ENCODE data around the gene AKAP7.
"Not testable (repeated sequence)": the region's sequence is repeated elsewhere in the genome, so short reads cannot be mapped to it uniquely, and the experiment has no call there.

AKAP7 gene

GRCh38 chr6:131258816-131259476 is 123.7 kb downstream of the AKAP7 start:
- no peak for DNase-seq

DNA sequence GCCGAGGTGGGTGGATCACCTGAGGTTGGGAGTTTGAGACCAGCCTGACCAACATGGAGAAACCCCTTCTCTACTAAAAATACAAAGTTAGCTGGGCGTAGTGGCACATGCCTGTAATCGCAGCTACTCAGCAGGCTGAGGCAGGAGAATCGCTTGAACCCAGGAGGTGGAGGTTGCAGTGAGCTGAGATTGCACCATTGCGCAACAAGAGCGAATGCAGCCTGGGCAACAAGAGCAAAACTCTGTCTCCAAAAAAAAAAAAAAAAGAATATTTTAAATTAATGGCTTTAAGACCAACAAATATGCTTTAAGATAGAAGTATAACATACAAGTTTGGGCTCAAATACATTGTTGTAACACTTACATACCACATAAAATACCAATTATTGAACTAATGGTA is 125.7 kb downstream of the AKAP7 start:
- not testable (repeated sequence) for DNase-seq

DNA sequence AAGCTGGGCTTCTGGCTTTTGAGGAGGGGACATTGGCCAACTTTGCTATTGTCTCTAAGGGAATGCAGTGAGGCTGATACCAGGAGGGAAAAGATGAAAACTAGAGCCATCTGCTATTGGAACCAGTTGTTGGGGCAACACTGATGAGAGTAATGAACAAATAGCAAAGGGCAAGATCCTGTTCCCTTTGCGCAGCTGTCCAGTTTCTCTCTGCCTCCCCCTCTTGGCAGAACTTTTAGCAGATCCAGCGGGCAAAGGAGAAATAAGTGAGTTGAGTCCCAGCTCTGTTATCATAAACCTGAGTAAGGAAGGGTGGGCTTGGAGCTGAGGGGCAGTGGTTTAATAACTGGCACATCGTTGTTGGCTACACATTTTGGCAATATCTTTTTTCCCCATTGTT is 126.8 kb downstream of the AKAP7 start:
- no peak for DNase-seq

DNA sequence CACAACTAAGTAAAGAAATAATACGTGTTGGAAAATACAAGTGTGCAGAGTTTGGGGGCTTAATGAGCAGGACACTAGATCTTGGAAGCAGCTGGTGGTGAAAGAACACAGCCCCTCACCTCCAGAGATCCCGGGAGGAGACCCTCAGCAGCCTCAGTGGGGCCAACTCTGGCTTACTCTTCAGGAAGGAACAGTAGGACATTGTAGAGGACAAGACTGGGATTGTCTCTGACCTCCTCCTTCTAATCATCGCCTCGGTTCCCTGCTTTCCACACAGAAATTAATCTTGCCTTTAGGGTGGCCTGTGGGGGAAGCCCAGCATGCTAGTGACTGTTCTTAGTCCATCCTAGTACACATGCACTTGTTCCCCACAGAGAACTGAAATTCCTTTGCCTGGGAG is 130.7 kb downstream of the AKAP7 start:
- no peak for DNase-seq

DNA sequence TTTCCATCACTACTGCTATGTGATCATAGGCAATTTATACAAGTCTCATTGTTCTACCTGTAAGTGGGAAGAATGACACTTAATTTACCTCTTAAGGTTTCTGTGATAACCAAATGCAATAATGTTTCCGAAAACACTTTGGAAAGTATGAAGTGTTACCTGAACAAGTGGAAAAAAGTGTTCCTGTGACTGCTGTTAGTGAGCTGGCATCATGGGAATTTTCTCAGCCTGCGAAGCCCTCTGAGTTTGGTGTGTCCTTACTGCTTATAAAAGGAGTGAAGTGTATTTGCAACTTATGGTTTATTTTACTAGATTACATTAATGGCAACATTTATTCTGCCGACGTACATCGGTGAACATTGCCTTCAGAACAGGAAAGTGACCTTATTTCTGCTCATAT is 133.0 kb downstream of the AKAP7 start:
- DNase-seq = no peak

- DNase-seq = no peak
Observed at GRCh38 chr6:131269565-131270391, 134.5 kb downstream of the AKAP7 start.

GRCh38 chr6:131270534-131270933 is 135.3 kb downstream of the AKAP7 start:
- DNase-seq = no peak

DNA sequence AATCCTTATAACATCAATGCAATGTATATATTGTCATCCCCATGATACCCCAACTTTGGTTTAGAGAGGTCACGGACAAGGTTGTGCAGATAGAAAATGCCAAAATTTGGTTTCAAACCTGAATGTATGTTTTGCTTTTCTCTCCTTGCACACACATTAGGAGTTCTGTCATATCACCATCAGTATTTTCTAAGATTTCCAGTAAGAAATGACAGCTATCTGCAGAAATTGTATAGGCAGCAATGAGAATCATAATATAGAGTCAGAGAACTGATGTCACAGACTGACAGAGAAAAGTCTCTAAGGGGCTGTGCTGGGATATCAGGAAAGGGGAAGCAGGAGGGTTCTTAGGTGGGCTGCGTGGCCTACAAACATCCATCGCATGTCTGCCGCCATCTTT is 140.0 kb downstream of the AKAP7 start:
- DNase-seq = no peak

- DNase-seq = no peak
Observed at GRCh38 chr6:131277591-131277990, 142.3 kb downstream of the AKAP7 start.

- DNase-seq = no peak
Observed at GRCh38 chr6:131281471-131282270, 146.4 kb downstream of the AKAP7 start.

GRCh38 chr6:131282365-131282764 is 147.1 kb downstream of the AKAP7 start:
- no peak for DNase-seq

GRCh38 chr6:131283466-131284175 is 148.4 kb downstream of the AKAP7 start:
- no peak for DNase-seq

- no peak for DNase-seq
Observed at GRCh38 chr6:131285548-131285947, 150.3 kb downstream of the AKAP7 start.

DNA sequence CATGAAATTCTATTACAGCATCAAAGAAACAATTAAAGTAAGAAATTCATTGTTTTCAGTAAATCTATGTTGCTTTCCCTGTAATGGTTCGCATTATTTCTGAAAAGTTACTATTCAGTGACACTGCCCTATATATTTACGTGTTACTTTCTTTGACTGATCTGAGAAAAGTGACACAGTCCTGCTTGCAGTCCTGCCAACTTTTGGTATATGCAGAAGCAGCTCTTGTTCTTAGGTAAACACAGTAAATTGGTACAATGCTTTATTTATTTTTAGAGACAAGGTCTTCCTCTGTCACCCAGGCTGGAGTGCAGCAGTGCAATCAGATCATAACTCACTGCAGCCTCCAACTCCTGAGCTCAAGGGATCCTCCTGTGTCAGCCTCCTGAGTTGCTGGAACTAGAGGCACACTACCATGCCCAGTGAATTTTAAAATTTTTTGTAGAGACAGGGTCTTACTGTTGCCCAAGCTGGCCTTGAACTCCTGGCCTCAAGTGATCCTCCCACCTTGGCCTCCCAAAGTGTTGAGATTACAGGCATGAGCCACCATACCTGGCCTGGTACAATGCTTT is 151.3 kb downstream of the AKAP7 start:
- DNase-seq = no peak

DNA sequence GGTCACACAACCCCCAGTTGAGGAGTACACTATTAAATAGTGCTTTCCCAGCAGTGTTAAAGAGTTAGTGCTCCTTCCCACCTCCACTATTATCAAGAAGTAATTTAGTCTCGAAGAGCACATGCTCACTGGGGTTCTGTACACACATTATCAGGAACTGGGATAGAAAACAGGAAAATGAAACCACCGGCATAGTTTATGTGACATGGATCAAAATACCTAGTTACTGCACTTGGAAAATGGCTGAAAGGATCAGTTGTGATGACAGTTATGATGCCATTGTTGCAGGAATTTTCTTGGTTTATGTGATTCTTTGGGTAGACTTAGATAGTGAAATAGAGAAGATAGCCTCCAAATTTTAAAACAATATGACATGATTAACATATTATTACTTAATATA is 152.9 kb downstream of the AKAP7 start:
- DNase-seq = no peak

GRCh38 chr6:131290955-131291354 is 155.7 kb downstream of the AKAP7 start:
- no peak for DNase-seq

GRCh38 chr6:131292145-131292938 is 157.1 kb downstream of the AKAP7 start:
- DNase-seq = no peak

- no peak for DNase-seq
Observed at GRCh38 chr6:131293472-131293911, 158.2 kb downstream of the AKAP7 start.

DNA sequence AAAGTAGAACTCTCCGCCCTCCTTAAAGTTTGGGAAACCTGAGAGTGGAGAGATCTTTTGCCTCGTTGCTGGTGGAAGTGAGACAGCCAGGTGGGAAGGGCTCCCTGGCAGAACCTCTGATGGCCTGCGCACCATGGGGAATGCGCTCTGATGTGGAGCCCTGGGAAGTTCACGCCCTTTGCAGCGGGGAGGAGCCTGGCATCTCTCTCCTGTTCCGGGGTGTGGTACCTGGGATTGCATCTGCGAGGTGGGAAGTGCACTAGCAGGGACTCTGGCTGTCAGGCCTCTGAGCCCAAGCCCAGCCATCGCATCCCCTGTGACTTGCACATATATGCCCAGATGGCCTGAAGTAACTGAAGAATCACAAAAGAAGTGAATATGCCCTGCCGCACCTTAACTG is 159.8 kb downstream of the AKAP7 start:
- DNase-seq = no peak

- DNase-seq = not testable (repeated sequence)
Observed at GRCh38 chr6:131300826-131301225, 165.6 kb downstream of the AKAP7 start.

GRCh38 chr6:131303338-131303930 is 168.2 kb downstream of the AKAP7 start:
- DNase-seq = no peak
